Activated naive CD8-positive, alpha-beta T cell (primary cell): Measurements from ENCODE around the gene QSOX1.

Experiments used
- H3K27ac Mint-ChIP-seq: one replicate; pipeline ENCODE4 v1.8.0; 2021; ENCODE audit warnings: mixed read lengths
- H3K27me3 Mint-ChIP-seq: one replicate; pipeline ENCODE4 v1.8.0; 2021; ENCODE audit warnings: mixed read lengths
- H3K36me3 Mint-ChIP-seq: one replicate; pipeline ENCODE4 v1.8.0; 2021; ENCODE audit warnings: mixed read lengths
- H3K4me1 Mint-ChIP-seq: one replicate; pipeline ENCODE4 v1.8.0; 2021; ENCODE audit warnings: low read depth, mixed read lengths
- H3K4me3 Mint-ChIP-seq: one replicate; pipeline ENCODE4 v1.8.0; 2021; ENCODE audit warnings: mild to moderate bottlenecking, mixed read lengths
- H3K9me3 Mint-ChIP-seq: one replicate; pipeline ENCODE4 v1.8.0; 2021; ENCODE audit warnings: low read depth, mixed read lengths

The QSOX1 gene

DNA sequence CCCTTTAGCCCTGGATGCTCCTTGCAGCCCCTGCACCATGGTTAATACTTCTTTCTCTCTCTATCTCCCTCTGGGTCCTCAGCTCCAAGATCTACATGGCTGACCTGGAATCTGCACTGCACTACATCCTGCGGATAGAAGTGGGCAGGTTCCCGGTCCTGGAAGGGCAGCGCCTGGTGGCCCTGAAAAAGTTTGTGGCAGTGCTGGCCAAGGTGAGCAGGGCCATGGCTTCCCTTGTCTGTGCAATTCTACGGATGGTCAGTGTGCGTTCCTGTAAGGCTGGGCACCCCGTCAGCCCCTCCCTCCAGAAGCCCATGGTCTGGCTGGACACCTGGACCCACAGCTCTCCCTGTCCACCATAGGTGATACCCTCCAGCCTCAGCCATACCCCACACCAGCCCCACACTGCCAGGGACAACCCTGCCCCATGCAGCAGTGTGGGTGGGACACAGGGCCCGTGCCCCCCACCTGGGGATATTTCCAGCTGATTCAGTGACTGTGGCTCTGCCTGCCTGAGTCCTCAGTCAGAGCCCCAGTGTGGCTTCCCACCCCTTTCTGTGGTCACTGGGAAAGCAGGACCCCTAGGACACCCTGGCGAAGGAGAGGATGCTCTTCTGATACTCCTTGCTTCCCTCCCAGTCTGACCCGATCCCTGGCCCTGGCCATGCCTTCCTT lies 31.4 kb downstream of the QSOX1 start:
- Mint-ChIP-seq H3K36me3 (peaks cover 15% of the 10 kb centered on the region), H3K27me3 (no peaks in the 10 kb centered on the region), H3K4me3 (no peak overlapping the region), H3K9me3 (no peaks in the 10 kb centered on the region), H3K27ac (no peak overlapping the region), H3K4me1 (no peaks in the 10 kb centered on the region)

GRCh38 chr1:180186831-180187230 lies 32.2 kb downstream of the QSOX1 start:
- H3K27ac Mint-ChIP-seq, result no peak overlapping the region
- H3K27me3 Mint-ChIP-seq, result no peaks in the 10 kb centered on the region
- H3K4me1 Mint-ChIP-seq, result no peaks in the 10 kb centered on the region
- peaks cover 19% of the 10 kb centered on the region for H3K36me3 Mint-ChIP-seq
- H3K9me3 Mint-ChIP-seq, result no peaks in the 10 kb centered on the region
- H3K4me3 Mint-ChIP-seq, result no peak overlapping the region

- Mint-ChIP-seq H3K4me3 (no peak overlapping the region), H3K4me1 (no peaks in the 10 kb centered on the region), H3K27me3 (no peaks in the 10 kb centered on the region), H3K27ac (no peak overlapping the region), H3K9me3 (no peaks in the 10 kb centered on the region), H3K36me3 (peaks cover 22% of the 10 kb centered on the region)
These were observed 33.0 kb downstream of the QSOX1 start for GRCh38 chr1:180187626-180188025.

- peaks cover 22% of the 10 kb centered on the region for H3K36me3 Mint-ChIP-seq
- no peaks in the 10 kb centered on the region for H3K9me3 Mint-ChIP-seq
- H3K4me3 Mint-ChIP-seq, result no peak overlapping the region
- no peaks in the 10 kb centered on the region for H3K4me1 Mint-ChIP-seq
- no peak overlapping the region for H3K27ac Mint-ChIP-seq
- no peaks in the 10 kb centered on the region for H3K27me3 Mint-ChIP-seq
These were observed 33.4 kb downstream of the QSOX1 start for GRCh38 chr1:180188091-180188506.

- Mint-ChIP-seq H3K36me3 (peaks cover 22% of the 10 kb centered on the region), H3K4me3 (no peak overlapping the region), H3K27ac (no peak overlapping the region), H3K27me3 (no peaks in the 10 kb centered on the region), H3K9me3 (no peaks in the 10 kb centered on the region), H3K4me1 (no peaks in the 10 kb centered on the region)
These were observed 34.1 kb downstream of the QSOX1 start for GRCh38 chr1:180188684-180189175.

DNA sequence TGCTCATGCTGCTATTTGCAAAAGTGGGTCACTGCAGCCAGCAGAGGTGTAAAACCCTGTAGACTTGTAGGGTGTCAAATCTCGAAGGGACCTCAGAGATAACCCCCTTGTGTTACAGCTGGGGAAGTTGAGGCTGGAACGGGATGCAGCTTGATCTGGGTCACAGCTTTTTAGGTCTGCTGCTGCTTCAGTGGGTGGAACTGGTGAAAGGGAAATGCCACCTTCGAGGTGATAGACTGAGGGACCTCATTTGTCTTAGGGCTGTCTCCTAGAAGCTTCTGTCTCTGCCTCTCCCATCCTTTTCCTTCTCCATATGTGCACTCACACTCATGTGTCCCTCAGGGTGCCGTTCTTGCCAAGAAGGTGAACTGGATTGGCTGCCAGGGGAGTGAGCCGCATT lies 35.4 kb downstream of the QSOX1 start:
- no peaks in the 10 kb centered on the region for H3K9me3 Mint-ChIP-seq
- H3K36me3 Mint-ChIP-seq, result peaks cover 13% of the 10 kb centered on the region
- H3K4me3 Mint-ChIP-seq, result no peak overlapping the region
- H3K4me1 Mint-ChIP-seq, result no peaks in the 10 kb centered on the region
- no peaks in the 10 kb centered on the region for H3K27me3 Mint-ChIP-seq
- H3K27ac Mint-ChIP-seq, result no peak overlapping the region

- H3K4me3 Mint-ChIP-seq, result no peak overlapping the region
- H3K27ac Mint-ChIP-seq, result no peak overlapping the region
These were observed 37.5 kb downstream of the QSOX1 start for GRCh38 chr1:180192172-180192571.

GRCh38 chr1:180193141-180194047 lies 38.7 kb downstream of the QSOX1 start:
- H3K36me3 Mint-ChIP-seq, result peaks cover 9% of the 10 kb centered on the region

More at GRCh38 chr1:180192172-180192571, 37.5 kb downstream of the QSOX1 start:
- Mint-ChIP-seq H3K9me3 (no peaks in the 10 kb centered on the region), H3K36me3 (peaks cover 9% of the 10 kb centered on the region), H3K4me1 (no peaks in the 10 kb centered on the region), H3K27me3 (no peaks in the 10 kb centered on the region)

DNA sequence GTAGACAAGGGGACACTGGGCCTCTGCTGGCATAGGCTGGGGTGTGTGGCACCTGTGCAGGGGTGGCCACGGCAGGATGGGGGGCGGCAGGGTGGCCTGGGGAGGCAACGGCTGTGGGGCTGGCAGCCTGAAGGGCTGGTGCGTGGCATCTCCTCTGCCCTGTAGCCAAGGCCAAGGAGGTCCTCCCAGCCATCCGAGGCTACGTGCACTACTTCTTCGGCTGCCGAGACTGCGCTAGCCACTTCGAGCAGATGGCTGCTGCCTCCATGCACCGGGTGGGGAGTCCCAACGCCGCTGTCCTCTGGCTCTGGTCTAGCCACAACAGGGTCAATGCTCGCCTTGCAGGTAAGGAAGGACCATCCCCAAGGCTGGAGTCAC lies 39.4 kb downstream of the QSOX1 start:
- Mint-ChIP-seq H3K4me3 (no peak overlapping the region), H3K27me3 (no peaks in the 10 kb centered on the region), H3K9me3 (no peaks in the 10 kb centered on the region), H3K27ac (no peak overlapping the region), H3K4me1 (no peaks in the 10 kb centered on the region), H3K36me3 (peaks cover 9% of the 10 kb centered on the region)

More at GRCh38 chr1:180193141-180194047, 38.7 kb downstream of the QSOX1 start:
- no peaks in the 10 kb centered on the region for H3K9me3 Mint-ChIP-seq
- no peaks in the 10 kb centered on the region for H3K4me1 Mint-ChIP-seq
- no peak overlapping the region for H3K27ac Mint-ChIP-seq
- H3K27me3 Mint-ChIP-seq, result no peaks in the 10 kb centered on the region
- H3K4me3 Mint-ChIP-seq, result no peak overlapping the region

GRCh38 chr1:180194546-180195207 lies 40.0 kb downstream of the QSOX1 start:
- Mint-ChIP-seq H3K27ac (no peak overlapping the region), H3K9me3 (no peaks in the 10 kb centered on the region), H3K36me3 (peaks cover 8% of the 10 kb centered on the region), H3K27me3 (no peaks in the 10 kb centered on the region), H3K4me1 (no peaks in the 10 kb centered on the region), H3K4me3 (no peak overlapping the region)

DNA sequence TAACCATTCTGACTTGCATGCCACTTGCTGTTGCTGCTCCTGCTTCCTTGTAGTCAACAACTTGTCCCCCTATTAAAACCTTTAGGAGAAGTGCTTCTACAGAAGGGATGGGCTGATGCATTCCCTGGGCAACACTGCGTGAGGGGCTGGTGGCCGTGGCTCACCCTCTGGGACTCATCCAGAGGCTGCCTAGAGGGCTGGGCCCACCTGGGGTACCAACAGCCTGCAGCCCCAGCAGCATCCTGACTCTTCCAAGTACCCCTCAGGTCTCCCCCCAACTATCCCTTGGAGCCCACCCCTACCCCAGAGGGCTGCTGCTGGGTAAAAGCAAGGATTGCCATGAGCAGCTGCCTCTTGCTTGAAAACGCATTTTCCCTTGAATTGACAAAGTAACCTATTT lies 40.7 kb downstream of the QSOX1 start:
- Mint-ChIP-seq H3K36me3 (peaks cover 7% of the 10 kb centered on the region), H3K4me3 (no peak overlapping the region), H3K4me1 (no peaks in the 10 kb centered on the region), H3K9me3 (no peaks in the 10 kb centered on the region), H3K27ac (no peak overlapping the region), H3K27me3 (no peaks in the 10 kb centered on the region)

DNA sequence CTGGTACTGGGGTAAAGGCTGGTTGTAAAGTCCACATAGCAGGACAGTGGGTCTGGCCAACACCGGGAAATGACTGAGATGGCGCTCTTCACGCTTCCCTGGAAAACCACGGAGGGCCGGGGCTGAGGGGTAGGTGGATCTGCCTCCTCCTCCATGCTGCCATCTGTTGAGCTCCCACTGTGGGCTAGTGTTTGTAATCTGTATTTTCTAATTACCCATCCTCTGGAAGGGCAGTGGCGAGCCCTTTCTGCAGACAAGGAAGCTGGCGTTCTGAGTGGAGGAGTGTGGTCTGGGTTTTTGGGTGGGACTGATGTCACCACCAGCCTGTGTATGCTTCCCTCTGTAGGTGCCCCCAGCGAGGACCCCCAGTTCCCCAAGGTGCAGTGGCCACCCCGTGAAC lies 41.2 kb downstream of the QSOX1 start:
- Mint-ChIP-seq H3K27me3 (no peaks in the 10 kb centered on the region), H3K4me1 (no peaks in the 10 kb centered on the region), H3K4me3 (no peak overlapping the region), H3K36me3 (peaks cover 7% of the 10 kb centered on the region), H3K9me3 (no peaks in the 10 kb centered on the region), H3K27ac (no peak overlapping the region)

DNA sequence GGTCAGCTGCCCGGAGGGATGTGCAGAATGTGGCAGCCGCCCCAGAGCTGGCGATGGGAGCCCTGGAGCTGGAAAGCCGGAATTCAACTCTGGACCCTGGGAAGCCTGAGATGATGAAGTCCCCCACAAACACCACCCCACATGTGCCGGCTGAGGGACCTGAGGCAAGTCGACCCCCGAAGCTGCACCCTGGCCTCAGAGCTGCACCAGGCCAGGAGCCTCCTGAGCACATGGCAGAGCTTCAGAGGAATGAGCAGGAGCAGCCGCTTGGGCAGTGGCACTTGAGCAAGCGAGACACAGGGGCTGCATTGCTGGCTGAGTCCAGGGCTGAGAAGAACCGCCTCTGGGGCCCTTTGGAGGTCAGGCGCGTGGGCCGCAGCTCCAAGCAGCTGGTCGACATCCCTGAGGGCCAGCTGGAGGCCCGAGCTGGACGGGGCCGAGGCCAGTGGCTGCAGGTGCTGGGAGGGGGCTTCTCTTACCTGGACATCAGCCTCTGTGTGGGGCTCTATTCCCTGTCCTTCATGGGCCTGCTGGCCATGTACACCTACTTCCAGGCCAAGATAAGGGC lies 41.9 kb downstream of the QSOX1 start:
- no peaks in the 10 kb centered on the region for H3K9me3 Mint-ChIP-seq
- H3K27ac Mint-ChIP-seq, result no peak overlapping the region
- H3K36me3 Mint-ChIP-seq, result peaks cover 3% of the 10 kb centered on the region
- H3K4me3 Mint-ChIP-seq, result no peak overlapping the region
- H3K4me1 Mint-ChIP-seq, result no peaks in the 10 kb centered on the region
- no peaks in the 10 kb centered on the region for H3K27me3 Mint-ChIP-seq

- H3K36me3 Mint-ChIP-seq, result peaks cover 3% of the 10 kb centered on the region
- no peak overlapping the region for H3K27ac Mint-ChIP-seq
- no peaks in the 10 kb centered on the region for H3K27me3 Mint-ChIP-seq
- H3K4me3 Mint-ChIP-seq, result no peak overlapping the region
- no peaks in the 10 kb centered on the region for H3K4me1 Mint-ChIP-seq
- no peaks in the 10 kb centered on the region for H3K9me3 Mint-ChIP-seq
These were observed 42.6 kb downstream of the QSOX1 start for GRCh38 chr1:180197231-180197630.

GRCh38 chr1:180198196-180198595 lies 43.5 kb downstream of the QSOX1 start:
- Mint-ChIP-seq H3K27ac (no peak overlapping the region), H3K9me3 (no peaks in the 10 kb centered on the region), H3K4me3 (no peak overlapping the region), H3K4me1 (no peaks in the 10 kb centered on the region), H3K36me3 (no peaks in the 10 kb centered on the region), H3K27me3 (no peaks in the 10 kb centered on the region)
